NCI-H146 treated with DMSO at 0.1 percent for 48 hours (cell line): ENCODE measurements around the gene AVL9.
"Not testable (repeated sequence)": the region's sequence is repeated elsewhere in the genome, so short reads cannot be mapped to it uniquely, and the experiment has no call there.

Experiments used
- DNase-seq: peaks from one replicate; lab custom pipeline; 2025; ENCODE audit not compliant: unreplicated experiment; lab: John Stamatoyannopoulos, UW

The AVL9 gene

GRCh38 chr7:32494946-32495297 lies 367 bp upstream of the AVL9 start:
- DNase-seq, result no peak

- peak; percentile 59 for DNase-seq
Measured at GRCh38 chr7:32496052-32496813, 944 bp downstream of the AVL9 start.

GRCh38 chr7:32499755-32500154 lies 4.5 kb downstream of the AVL9 start:
- not testable (repeated sequence) for DNase-seq

- DNase-seq, result not testable (repeated sequence)
Measured at GRCh38 chr7:32500216-32500615, 4.9 kb downstream of the AVL9 start.

- DNase-seq, result no peak
Measured at GRCh38 chr7:32500922-32501341, 5.6 kb downstream of the AVL9 start.

GRCh38 chr7:32501522-32501921 lies 6.2 kb downstream of the AVL9 start:
- DNase-seq, result no peak

GRCh38 chr7:32502728-32503127 lies 7.4 kb downstream of the AVL9 start:
- no peak for DNase-seq

- DNase-seq, result no peak
Measured at GRCh38 chr7:32506266-32507054, 11.2 kb downstream of the AVL9 start.

GRCh38 chr7:32507414-32507813 lies 12.1 kb downstream of the AVL9 start:
- no peak for DNase-seq

GRCh38 chr7:32511791-32512190 lies 16.5 kb downstream of the AVL9 start:
- no peak for DNase-seq

GRCh38 chr7:32513210-32513609 lies 17.9 kb downstream of the AVL9 start:
- DNase-seq, result no peak

GRCh38 chr7:32515890-32516550 lies 20.7 kb downstream of the AVL9 start:
- DNase-seq, result no peak

GRCh38 chr7:32516551-32517100 lies 21.3 kb downstream of the AVL9 start:
- no peak for DNase-seq

- DNase-seq, result no peak
Measured at GRCh38 chr7:32518534-32519140, 23.3 kb downstream of the AVL9 start.

GRCh38 chr7:32519763-32520162 lies 24.5 kb downstream of the AVL9 start:
- DNase-seq, result no peak

GRCh38 chr7:32522746-32523530 lies 27.6 kb downstream of the AVL9 start:
- DNase-seq, result no peak

- DNase-seq, result no peak
Measured at GRCh38 chr7:32524631-32525030, 29.3 kb downstream of the AVL9 start.

GRCh38 chr7:32525839-32526238 lies 30.6 kb downstream of the AVL9 start:
- no peak for DNase-seq

GRCh38 chr7:32531402-32531801 lies 36.1 kb downstream of the AVL9 start:
- no peak for DNase-seq

- DNase-seq, result no peak
Measured at GRCh38 chr7:32532086-32532485, 36.8 kb downstream of the AVL9 start.
